IPS-NIHi7 (cell line): ENCODE measurements around the gene SLC22A15.
"Not testable (repeated sequence)": the region's sequence is repeated elsewhere in the genome, so short reads cannot be mapped to it uniquely, and the experiment has no call there.

Source experiments
- DNase-seq: peaks from one replicate; pipeline ENCODE4 v3.0.0; 2012; ENCODE audit warnings: mixed read lengths; ENCODE audit errors: extremely low spot score

SLC22A15 gene

GRCh38 chr1:116031302-116031835 is 55.1 kb downstream of the SLC22A15 start:
- no peak for DNase-seq

DNA sequence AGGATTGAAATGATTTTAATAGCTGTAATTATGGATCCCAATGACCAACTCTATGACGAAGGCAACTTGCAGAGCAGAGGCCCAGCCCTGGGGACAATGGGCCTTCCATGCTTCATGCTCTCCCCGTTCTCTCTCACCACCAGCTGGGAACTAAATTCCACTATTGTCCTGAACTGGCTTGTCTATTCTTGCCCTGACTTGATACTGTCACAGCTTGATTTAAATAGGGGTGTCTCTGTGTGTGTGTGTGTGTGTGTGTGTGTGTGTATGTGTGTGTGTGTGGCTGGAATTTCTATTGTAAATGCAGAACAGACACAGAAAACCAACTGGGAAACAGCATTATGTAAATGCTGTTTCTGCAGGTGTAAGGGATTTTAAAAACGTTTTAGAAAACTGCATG is 57.0 kb downstream of the SLC22A15 start:
- DNase-seq, result no peak

DNA sequence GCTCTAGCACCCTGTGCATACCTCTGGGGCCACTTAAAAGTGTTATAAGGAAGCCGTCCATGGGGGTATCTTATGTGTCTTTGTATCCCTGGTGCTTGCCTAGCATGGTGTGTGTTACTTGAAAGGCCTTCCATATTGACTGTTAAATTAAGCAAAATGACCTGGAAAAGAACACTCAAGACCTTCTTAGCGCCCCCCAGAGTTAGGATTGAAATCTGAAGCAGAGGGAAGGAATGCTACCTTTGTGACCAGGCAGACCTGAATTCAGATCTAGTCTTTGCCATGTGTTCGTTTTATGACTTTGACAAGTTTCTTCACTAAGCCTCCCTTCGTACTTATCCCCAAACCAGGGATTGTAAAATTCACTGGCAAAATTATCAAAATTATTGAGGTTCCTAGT is 59.9 kb downstream of the SLC22A15 start:
- DNase-seq, result peak; percentile 26

DNA sequence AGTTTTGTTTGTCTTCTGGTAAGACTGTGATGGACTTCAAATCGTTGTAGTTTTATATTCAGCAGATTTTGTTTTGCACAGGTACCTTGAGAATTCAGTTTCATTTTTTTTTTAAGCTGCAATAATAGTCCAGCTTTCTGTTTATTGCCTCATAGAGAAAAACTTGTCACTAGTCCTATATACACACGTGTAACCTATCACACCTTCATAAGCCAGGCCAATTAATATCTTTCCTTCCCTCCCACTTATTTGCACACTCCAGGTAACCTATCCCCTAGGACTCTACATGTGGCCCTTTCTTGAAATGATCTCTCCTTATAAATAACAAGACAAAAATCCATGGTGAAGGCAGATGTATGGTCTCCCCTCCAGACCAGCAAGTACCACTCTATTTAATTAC is 62.4 kb downstream of the SLC22A15 start:
- DNase-seq, result no peak

GRCh38 chr1:116044071-116044470 is 67.8 kb downstream of the SLC22A15 start:
- DNase-seq, result no peak

- DNase-seq, result not testable (repeated sequence)
Observed at GRCh38 chr1:116046933-116047332, 70.6 kb downstream of the SLC22A15 start.

DNA sequence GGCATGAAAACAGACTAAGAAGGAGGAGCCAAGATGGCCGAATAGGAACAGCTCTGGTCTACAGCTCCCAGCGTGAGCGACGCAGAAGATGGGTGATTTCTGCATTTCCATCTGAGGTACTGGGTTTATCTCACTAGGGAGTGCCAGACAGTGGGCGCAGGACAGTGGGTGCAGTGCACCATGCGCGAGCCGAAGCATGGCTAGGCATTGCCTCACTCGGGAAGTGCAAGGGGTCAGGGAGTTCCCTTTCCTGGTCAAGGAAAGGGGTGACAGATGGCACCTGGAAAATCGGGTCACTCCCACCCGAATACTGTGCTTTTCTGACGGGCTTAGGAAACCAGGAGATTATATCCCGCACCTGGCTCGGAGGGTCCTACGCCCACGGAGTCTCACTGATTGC is 75.6 kb downstream of the SLC22A15 start:
- DNase-seq, result not testable (repeated sequence)

- DNase-seq, result no peak
Observed at GRCh38 chr1:116062201-116062600, 85.9 kb downstream of the SLC22A15 start.

GRCh38 chr1:116064616-116065015 is 88.3 kb downstream of the SLC22A15 start:
- no peak for DNase-seq

- DNase-seq, result no peak
Observed at GRCh38 chr1:116066868-116067565, 90.7 kb downstream of the SLC22A15 start.

DNA sequence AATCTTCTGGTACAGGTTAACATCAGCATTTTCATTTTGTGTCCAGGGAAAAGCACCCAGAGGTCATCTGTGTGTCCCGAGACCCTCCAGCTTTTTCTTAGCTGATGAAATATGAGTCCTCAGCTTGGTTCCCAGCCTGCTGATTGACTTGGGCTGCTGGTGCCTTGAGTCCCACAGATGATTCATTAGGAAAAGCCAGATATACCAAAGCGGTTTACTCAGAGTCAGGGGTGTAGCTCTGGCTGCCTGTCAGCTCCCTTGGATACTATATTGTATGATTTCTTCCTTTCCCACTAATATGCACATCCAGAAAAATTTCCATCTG is 91.2 kb downstream of the SLC22A15 start:
- no peak for DNase-seq

DNA sequence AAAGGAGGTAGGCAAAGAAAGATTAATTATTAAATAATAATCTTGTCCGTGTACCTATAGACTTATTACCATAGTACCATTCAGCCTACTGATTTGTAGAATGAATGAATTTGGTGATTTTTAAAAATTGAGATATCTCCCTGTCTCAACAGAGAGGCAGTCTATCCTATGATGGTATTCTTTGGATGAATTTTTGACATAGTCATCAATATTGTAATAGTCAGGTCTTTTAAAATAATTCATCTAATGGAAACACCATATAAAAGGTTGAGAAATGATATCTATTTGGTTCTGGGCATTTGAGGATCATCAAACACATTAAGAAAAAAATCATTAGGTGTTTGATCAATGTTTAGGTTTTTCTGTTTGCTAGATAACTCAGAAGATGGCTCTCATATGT is 99.3 kb downstream of the SLC22A15 start:
- no peak for DNase-seq

GRCh38 chr1:116075990-116076389 is 99.7 kb downstream of the SLC22A15 start:
- DNase-seq, result no peak

- DNase-seq, result no peak
Observed at GRCh38 chr1:116076831-116077230, 100.5 kb downstream of the SLC22A15 start.

GRCh38 chr1:116078699-116079223 is 102.4 kb downstream of the SLC22A15 start:
- no peak for DNase-seq

GRCh38 chr1:116087628-116088027 is 111.3 kb downstream of the SLC22A15 start:
- DNase-seq, result no peak

GRCh38 chr1:116089870-116090269 is 113.6 kb downstream of the SLC22A15 start:
- DNase-seq, result no peak

GRCh38 chr1:116091083-116091482 is 114.8 kb downstream of the SLC22A15 start:
- no peak for DNase-seq

GRCh38 chr1:116092752-116093489 is 116.6 kb downstream of the SLC22A15 start:
- no peak for DNase-seq

- DNase-seq, result no peak
Observed at GRCh38 chr1:116095027-116095426, 118.7 kb downstream of the SLC22A15 start.

GRCh38 chr1:116096013-116096618 is 119.8 kb downstream of the SLC22A15 start:
- DNase-seq, result no peak

GRCh38 chr1:116097626-116098025 is 121.3 kb downstream of the SLC22A15 start:
- DNase-seq, result no peak

DNA sequence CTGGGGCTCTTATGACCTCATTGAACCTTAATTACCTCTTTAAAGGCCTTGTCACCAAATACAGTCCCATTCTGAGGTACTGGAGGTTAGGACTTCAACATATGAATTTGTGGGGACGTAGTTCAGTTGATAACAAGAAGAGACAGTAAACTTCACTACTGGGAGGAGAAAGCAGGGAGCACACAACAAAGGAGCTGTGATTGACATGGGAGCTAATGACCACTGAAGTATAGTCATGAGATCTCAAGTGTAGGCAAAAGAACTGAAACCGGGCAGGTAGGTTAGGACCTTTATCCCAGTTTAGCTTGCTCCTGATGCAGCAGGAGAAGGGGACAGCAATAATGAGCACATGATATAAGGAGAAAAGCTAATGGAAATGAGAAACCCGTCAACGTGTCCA is 123.1 kb downstream of the SLC22A15 start:
- DNase-seq, result no peak
